Mesendoderm (in vitro differentiated cells): ENCODE results near the gene SELENOI.
"Not testable (repeated sequence)": the region's sequence is repeated elsewhere in the genome, so short reads cannot be mapped to it uniquely, and the experiment has no call there.

ENCODE experiments used
- DNase-seq: peaks from one replicate; pipeline ENCODE4 v3.0.0; 2013
- H2AK5ac ChIP-seq: 2 replicates; pipeline ENCODE4 v1.6.1; 2013; ENCODE audit warnings: low read length, inconsistent platforms
- H2BK120ac ChIP-seq: 2 replicates; pipeline ENCODE4 v1.6.1; 2013; ENCODE audit warnings: low read depth, mild to moderate bottlenecking, low read length, moderate library complexity, mixed read lengths
- H2BK15ac ChIP-seq: replicated peaks from 2 replicates; pipeline ENCODE4 v1.6.1; 2013; ENCODE audit warnings: low read depth, mild to moderate bottlenecking, moderate library complexity
- H2BK5ac ChIP-seq: 2 replicates; pipeline ENCODE4 v1.6.1; 2013; ENCODE audit warnings: low read length, inconsistent platforms
- H3K18ac ChIP-seq: 2 replicates; pipeline ENCODE4 v1.6.1; 2013; ENCODE audit warnings: mild to moderate bottlenecking, low read length, mixed read lengths
- H3K23ac ChIP-seq: one replicate; pipeline ENCODE4 v1.6.1; 2013; ENCODE audit warnings: low read length
- H3K27ac ChIP-seq: 2 replicates; pipeline ENCODE4 v1.5.1; 2013; ENCODE audit warnings: low read depth, mild to moderate bottlenecking, inconsistent platforms, low read length, moderate library complexity
- H3K27me3 ChIP-seq: 2 replicates; pipeline ENCODE4 v1.6.1; 2013; ENCODE audit warnings: low read length, control low read depth, mild to moderate bottlenecking, inconsistent platforms; ENCODE audit not compliant: insufficient read depth, poor library complexity
- H3K36me3 ChIP-seq: 2 replicates; pipeline ENCODE4 v1.6.1; 2013; ENCODE audit warnings: low read length, inconsistent platforms; ENCODE audit not compliant: control insufficient read depth, insufficient read depth
- H3K4ac ChIP-seq: one replicate; pipeline ENCODE4 v1.6.1; 2013; ENCODE audit warnings: low read depth, mild to moderate bottlenecking, low read length, moderate library complexity
- H3K4me1 ChIP-seq: 2 replicates; pipeline ENCODE4 v1.6.1; 2013; ENCODE audit warnings: low read depth, low read length, inconsistent platforms; ENCODE audit not compliant: control insufficient read depth
- H3K4me2 ChIP-seq: 2 replicates; pipeline ENCODE4 v1.6.1; 2013; ENCODE audit warnings: low read length
- H3K4me3 ChIP-seq: 2 replicates; pipeline ENCODE4 v1.5.1; 2013; ENCODE audit warnings: mild to moderate bottlenecking, low read length
- H3K56ac ChIP-seq: one replicate; pipeline ENCODE4 v1.6.1; 2013; ENCODE audit warnings: low read length
- H3K79me1 ChIP-seq: 2 replicates; pipeline ENCODE4 v1.6.1; 2013; ENCODE audit warnings: low read length, inconsistent platforms
- H3K79me2 ChIP-seq: 2 replicates; pipeline ENCODE4 v1.6.1; 2013; ENCODE audit warnings: mild to moderate bottlenecking, low read length; ENCODE audit not compliant: control insufficient read depth, insufficient read depth
- H3K9ac ChIP-seq: 2 replicates; pipeline ENCODE4 v1.6.1; 2013; ENCODE audit warnings: low read length, inconsistent platforms
- H4K5ac ChIP-seq: one replicate; pipeline ENCODE4 v1.6.1; 2013; ENCODE audit warnings: low read length
- H4K8ac ChIP-seq: one replicate; pipeline ENCODE4 v1.6.1; 2013; ENCODE audit warnings: low read depth, mild to moderate bottlenecking, control low read depth, low read length, moderate library complexity
- WGBS: extraction: QIAGEN DNeasy Blood & Tissue Kit; methylation state at CpG from one replicate; pipeline ENCODE4 v1.1.7; 2013; ENCODE audit warnings: low lambda C conversion rate, missing lambda C conversion rate; ENCODE audit not compliant: insufficient coverage; ENCODE audit errors: extremely low coverage; 5-methylcytosine and 5-hydroxymethylcytosine counted together

The SELENOI gene

DNA sequence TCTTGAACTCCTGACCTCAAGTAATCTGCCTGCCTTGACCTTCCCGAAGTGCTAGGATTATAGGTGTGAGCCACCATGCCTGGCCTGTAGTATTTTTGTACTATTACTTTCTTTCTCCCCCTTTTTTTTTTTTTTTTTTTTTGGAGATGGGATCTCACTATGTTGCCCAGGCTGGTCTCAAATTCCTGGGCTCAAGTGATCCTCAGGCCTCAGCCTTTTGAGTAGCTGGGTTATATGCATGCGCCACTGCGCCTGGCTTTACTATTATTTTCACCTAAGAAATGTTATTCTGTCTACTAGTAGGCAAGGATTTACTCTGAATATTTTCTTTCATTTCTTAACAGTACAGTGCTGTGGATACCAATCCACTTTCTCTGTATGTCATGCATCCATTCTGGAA is 18.0 kb downstream of the SELENOI start:
- no peak for DNase-seq
- no CpG with 5 or more reads among the region's 3 CpGs for WGBS
- Histone ChIP-seq H2AK5ac (no peak overlapping the region), H4K5ac (no peak overlapping the region), H4K8ac (no peak overlapping the region), H3K56ac (no peak overlapping the region), H3K79me1 (peaks cover 11% of the 10 kb centered on the region), H3K23ac (no peak overlapping the region), H3K4ac (no peak overlapping the region), H3K9ac (no peak overlapping the region), H3K79me2 (peaks cover 33% of the 10 kb centered on the region), H2BK15ac (no peak overlapping the region), H3K4me3 (no peak overlapping the region), H3K36me3 (no peaks in the 10 kb centered on the region), H3K18ac (no peak overlapping the region), H3K4me1 (peaks cover 2% of the 10 kb centered on the region), H3K27ac (no peak overlapping the region), H3K27me3 (no peaks in the 10 kb centered on the region), H3K4me2 (no peak overlapping the region), H2BK120ac (no peak overlapping the region), H2BK5ac (no peak overlapping the region)

DNA sequence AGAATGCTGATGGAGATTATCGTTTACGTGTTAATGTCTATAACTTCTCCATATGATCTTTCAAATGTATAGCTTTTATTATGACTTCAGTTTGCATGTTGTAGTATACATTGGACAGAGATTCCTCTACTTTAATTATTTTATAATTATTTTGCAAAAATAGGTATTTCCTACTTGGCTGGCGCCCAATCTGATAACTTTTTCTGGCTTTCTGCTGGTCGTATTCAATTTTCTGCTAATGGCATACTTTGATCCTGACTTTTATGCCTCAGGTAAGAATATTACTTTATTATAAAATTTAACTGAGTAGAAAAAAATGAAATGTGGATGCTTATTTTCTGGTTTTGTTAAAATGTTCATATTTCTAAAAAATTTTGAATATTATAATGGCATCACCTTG is 18.7 kb downstream of the SELENOI start:
- DNase-seq: no peak
- no peak overlapping the region for H3K9ac ChIP-seq
- no peak overlapping the region for H4K8ac ChIP-seq
- no peak overlapping the region for H2BK15ac ChIP-seq
- H3K27ac ChIP-seq: no peak overlapping the region
- peaks cover 30% of the 10 kb centered on the region for H3K79me2 ChIP-seq
- H2BK120ac ChIP-seq: no peak overlapping the region
- no peak overlapping the region for H3K4ac ChIP-seq
- peaks cover 2% of the 10 kb centered on the region for H3K36me3 ChIP-seq
- no peak overlapping the region for H3K23ac ChIP-seq
- peaks cover 2% of the 10 kb centered on the region for H3K4me1 ChIP-seq
- H3K4me3 ChIP-seq: no peak overlapping the region
- no peak overlapping the region for H4K5ac ChIP-seq
- H3K27me3 ChIP-seq: no peaks in the 10 kb centered on the region
- no peak overlapping the region for H3K18ac ChIP-seq
- no peak overlapping the region for H2AK5ac ChIP-seq
- no peak overlapping the region for H2BK5ac ChIP-seq
- H3K79me1 ChIP-seq: peaks cover 10% of the 10 kb centered on the region
- no peak overlapping the region for H3K4me2 ChIP-seq
- WGBS: no CpG with 5 or more reads among the region's 4 CpGs
- no peak overlapping the region for H3K56ac ChIP-seq

DNA sequence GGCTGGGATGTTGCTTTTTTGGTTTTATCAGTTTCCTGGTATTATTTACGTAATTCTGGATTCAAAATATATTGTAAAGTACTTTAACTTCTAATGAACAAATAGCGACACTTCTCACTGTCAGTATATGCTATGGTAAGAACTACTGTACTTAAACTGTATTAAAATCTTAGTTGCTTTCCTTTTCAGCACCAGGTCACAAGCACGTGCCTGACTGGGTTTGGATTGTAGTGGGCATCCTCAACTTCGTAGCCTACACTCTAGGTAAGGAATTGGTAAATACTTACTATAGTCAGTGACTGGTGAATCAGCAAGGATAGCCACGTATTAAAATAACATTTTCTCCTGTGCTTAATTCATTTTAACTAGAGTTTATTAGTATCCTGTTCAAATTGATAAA is 21.0 kb downstream of the SELENOI start:
- DNase-seq: no peak
- Histone ChIP-seq H3K79me1 (peaks cover 5% of the 10 kb centered on the region), H3K4me2 (no peak overlapping the region), H2BK5ac (no peak overlapping the region), H3K18ac (no peak overlapping the region), H3K4ac (no peak overlapping the region), H3K4me3 (no peak overlapping the region), H2BK15ac (no peak overlapping the region), H3K27me3 (no peaks in the 10 kb centered on the region), H3K79me2 (peaks cover 11% of the 10 kb centered on the region), H2AK5ac (no peak overlapping the region), H3K56ac (no peak overlapping the region), H3K4me1 (no peaks in the 10 kb centered on the region), H4K5ac (no peak overlapping the region), H2BK120ac (no peak overlapping the region), H4K8ac (no peak overlapping the region), H3K9ac (no peak overlapping the region), H3K36me3 (peaks cover 2% of the 10 kb centered on the region), H3K27ac (no peak overlapping the region), H3K23ac (no peak overlapping the region)
- WGBS: no CpG with 5 or more reads among the region's 5 CpGs

DNA sequence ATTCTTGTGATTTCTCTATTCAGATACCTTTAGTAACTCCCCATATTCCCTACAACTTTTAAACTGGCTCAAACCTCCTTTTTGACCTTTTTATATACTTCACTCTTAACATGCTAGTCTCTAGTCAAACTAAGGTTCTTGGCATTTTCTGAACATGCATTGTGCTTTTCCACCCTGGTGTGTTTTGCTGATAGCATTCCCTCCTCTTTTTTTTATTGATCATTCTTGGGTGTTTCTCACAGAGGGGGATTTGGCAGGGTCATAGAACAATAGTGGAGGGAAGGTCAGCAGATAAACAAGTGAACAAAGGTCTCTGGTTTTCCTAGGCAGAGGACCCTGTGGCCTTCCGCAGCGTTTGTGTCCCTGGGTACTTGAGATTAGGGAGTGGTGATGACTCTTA is 23.7 kb downstream of the SELENOI start:
- DNase-seq, H3K79me2 ChIP-seq, H3K36me3 ChIP-seq: not testable (repeated sequence)

DNA sequence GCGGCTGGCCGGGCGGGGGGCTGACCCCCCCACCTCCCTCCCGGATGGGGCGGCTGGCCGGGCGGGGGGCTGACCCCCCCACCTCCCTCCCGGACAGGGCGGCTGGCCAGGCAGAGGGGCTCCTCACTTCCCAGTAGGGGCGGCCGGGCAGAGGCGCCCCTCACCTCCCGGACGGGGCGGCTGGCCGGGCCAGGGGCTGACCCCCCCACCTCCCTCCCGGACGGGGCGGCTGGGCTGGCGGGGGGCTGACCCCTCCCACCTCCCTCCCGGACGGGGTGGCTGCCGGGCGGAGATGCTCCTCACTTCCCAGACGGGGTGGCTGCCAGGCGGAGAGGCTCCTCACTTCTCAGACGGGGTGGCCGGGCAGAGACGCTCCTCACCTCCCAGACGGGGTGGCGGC is 25.0 kb downstream of the SELENOI start:
- not testable (repeated sequence) for H2BK15ac ChIP-seq, H4K5ac ChIP-seq, DNase-seq, H3K4me3 ChIP-seq, H2BK5ac ChIP-seq, H3K23ac ChIP-seq, H3K4me2 ChIP-seq, H2AK5ac ChIP-seq, H3K9ac ChIP-seq, H3K27me3 ChIP-seq, H3K18ac ChIP-seq, H2BK120ac ChIP-seq, H3K36me3 ChIP-seq, H3K79me1 ChIP-seq, H3K79me2 ChIP-seq, H3K27ac ChIP-seq, H3K4me1 ChIP-seq, H3K4ac ChIP-seq, H3K56ac ChIP-seq, H4K8ac ChIP-seq
- no CpG with 5 or more reads among the region's 31 CpGs for WGBS

More for the DNA sequence above, 23.7 kb downstream of the SELENOI start:
- not testable (repeated sequence) for H4K8ac ChIP-seq, H2BK15ac ChIP-seq, H3K9ac ChIP-seq, H4K5ac ChIP-seq, H2AK5ac ChIP-seq, H3K18ac ChIP-seq, H3K4me1 ChIP-seq, H3K4ac ChIP-seq, H2BK120ac ChIP-seq, H3K56ac ChIP-seq, H3K79me1 ChIP-seq, H3K4me3 ChIP-seq, H3K4me2 ChIP-seq, H3K27me3 ChIP-seq, H2BK5ac ChIP-seq, H3K23ac ChIP-seq, H3K27ac ChIP-seq
- WGBS: no CpG with 5 or more reads among the region's 2 CpGs

DNA sequence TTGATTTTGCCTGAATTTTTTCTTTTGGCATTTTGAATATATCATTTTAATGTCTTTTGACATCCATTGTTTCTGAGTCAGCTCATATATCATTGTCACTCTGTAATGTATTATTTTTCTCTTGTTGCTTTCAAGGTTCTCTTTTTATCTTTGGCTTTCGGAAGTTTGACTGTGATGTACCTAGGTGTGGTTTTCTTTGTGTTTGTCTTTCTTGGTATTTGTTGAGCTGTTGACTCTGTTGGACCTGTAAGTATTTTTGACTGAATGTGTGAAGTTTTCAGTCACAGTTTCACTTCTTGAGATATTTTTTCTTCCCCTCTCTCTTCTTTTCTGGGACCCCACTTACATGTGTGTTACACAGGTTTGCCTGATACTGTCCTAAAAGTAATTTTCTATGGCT is 30.9 kb downstream of the SELENOI start:
- Histone ChIP-seq H3K18ac (no peak overlapping the region), H3K4me1 (no peaks in the 10 kb centered on the region), H3K4ac (no peak overlapping the region), H3K23ac (no peak overlapping the region), H3K79me1 (peaks cover 3% of the 10 kb centered on the region), H4K8ac (no peak overlapping the region), H2BK120ac (no peak overlapping the region), H3K4me2 (no peak overlapping the region), H3K56ac (no peak overlapping the region), H4K5ac (no peak overlapping the region), H3K4me3 (no peak overlapping the region), H3K79me2 (no peaks in the 10 kb centered on the region), H3K27ac (no peak overlapping the region), H2AK5ac (no peak overlapping the region), H2BK15ac (no peak overlapping the region), H3K36me3 (no peaks in the 10 kb centered on the region), H3K27me3 (no peaks in the 10 kb centered on the region), H3K9ac (no peak overlapping the region), H2BK5ac (no peak overlapping the region)
- no peak for DNase-seq
- no CpG with 5 or more reads among the region's 1 CpG for WGBS
